Mesodermal cell (in vitro differentiated cells): Measurements from ENCODE around the gene HIC2.
"Not testable (repeated sequence)": the region's sequence is repeated elsewhere in the genome, so short reads cannot be mapped to it uniquely, and the experiment has no call there.

Source experiments
- H3K27ac ChIP-seq: 2 replicates; pipeline ENCODE4 v1.7.0; 2013; ENCODE audit warnings: mild to moderate bottlenecking, low read depth, low read length, moderate library complexity; ENCODE audit not compliant: severe bottlenecking
- H3K36me3 ChIP-seq: 2 replicates; pipeline ENCODE4 v1.7.1; 2013; ENCODE audit warnings: mild to moderate bottlenecking, low read length, moderate library complexity; ENCODE audit not compliant: control insufficient read depth, insufficient read depth
- H3K4me1 ChIP-seq: one replicate; pipeline ENCODE4 v1.7.1; 2013; ENCODE audit warnings: mild to moderate bottlenecking, low read length; ENCODE audit not compliant: insufficient read depth, control insufficient read depth, poor library complexity, severe bottlenecking
- H3K4me3 ChIP-seq: 2 replicates; pipeline ENCODE4 v1.7.0; 2013; ENCODE audit warnings: low read length, control low read depth, mild to moderate bottlenecking; ENCODE audit not compliant: insufficient read depth, poor library complexity, severe bottlenecking; ENCODE audit errors: extremely low read depth
- H3K9me3 ChIP-seq: 2 replicates; pipeline ENCODE4 v1.7.1; 2013; ENCODE audit warnings: mild to moderate bottlenecking, low read length, moderate library complexity; ENCODE audit not compliant: control insufficient read depth
- WGBS, 2 experiments: methylation state at CpG; one replicate each; pipeline ENCODE4 v1.1.5; 2013; ENCODE audit warnings: missing lambda C conversion rate in 2 of 2; ENCODE audit not compliant: insufficient coverage in 2 of 2; 5-methylcytosine and 5-hydroxymethylcytosine counted together

The HIC2 gene

DNA sequence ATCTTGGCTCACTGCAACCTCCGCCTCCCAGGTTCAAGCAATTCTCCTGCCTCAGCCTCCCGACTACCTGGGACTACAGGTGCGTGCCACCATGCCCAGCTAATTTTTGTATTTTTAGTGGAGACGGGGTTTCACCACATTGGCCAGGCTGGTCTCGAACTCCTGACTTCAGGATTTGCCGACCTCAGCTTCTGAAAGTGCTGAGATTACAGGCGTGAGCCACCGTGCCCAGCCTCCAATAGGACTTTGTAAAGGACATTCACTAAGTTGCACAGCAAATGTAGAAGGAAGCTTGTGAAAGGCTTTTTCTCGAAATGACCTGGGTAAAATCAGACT is 37.8 kb downstream of the HIC2 start:
- 94 to 96% methylated on average over 9 of the region's 9 CpGs for WGBS, 2 experiments
- H3K36me3 ChIP-seq = peaks cover 10% of the 10 kb centered on the region
- H3K9me3 ChIP-seq, H3K4me3 ChIP-seq, H3K4me1 ChIP-seq, H3K27ac ChIP-seq: not testable (repeated sequence)

DNA sequence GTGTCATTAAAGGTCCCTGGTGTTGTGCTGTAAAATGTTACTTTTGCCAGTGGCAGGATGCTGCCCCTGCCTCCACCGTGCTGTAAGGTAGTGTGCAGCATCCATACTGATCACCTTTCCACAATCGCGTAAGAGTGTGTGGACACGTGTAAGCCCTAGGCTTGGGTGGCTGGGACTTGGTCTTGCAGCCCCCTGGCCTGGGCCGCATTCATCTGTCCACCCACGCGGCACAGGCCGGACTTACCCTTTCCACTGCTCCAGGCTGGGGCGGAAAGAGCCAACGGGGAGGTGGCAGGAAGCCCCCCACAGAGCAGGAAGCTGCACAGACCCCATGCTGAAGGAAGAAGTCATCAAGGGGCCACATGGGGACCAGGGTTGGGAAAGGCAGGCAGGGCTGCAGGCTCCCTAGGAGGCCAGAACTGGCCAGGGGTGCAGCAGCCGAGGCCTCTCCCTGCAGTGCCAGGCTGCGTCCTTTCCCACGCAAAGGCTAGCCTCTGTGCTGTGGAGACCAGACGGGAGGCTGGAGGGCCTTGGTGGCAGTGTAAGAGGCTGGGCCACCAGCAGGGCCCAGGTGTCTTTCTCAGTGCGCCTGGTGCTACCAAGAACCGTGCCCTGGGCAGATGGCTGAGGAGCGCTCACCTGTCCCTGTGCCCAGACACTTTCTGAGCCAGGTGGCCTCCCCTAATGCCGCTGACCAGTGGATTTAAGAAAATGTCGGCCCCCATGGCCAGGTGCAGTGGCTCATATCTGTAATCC is 38.3 kb downstream of the HIC2 start:
- 84 to 86% methylated on average over 16 of the region's 19 CpGs for WGBS, 2 experiments

DNA sequence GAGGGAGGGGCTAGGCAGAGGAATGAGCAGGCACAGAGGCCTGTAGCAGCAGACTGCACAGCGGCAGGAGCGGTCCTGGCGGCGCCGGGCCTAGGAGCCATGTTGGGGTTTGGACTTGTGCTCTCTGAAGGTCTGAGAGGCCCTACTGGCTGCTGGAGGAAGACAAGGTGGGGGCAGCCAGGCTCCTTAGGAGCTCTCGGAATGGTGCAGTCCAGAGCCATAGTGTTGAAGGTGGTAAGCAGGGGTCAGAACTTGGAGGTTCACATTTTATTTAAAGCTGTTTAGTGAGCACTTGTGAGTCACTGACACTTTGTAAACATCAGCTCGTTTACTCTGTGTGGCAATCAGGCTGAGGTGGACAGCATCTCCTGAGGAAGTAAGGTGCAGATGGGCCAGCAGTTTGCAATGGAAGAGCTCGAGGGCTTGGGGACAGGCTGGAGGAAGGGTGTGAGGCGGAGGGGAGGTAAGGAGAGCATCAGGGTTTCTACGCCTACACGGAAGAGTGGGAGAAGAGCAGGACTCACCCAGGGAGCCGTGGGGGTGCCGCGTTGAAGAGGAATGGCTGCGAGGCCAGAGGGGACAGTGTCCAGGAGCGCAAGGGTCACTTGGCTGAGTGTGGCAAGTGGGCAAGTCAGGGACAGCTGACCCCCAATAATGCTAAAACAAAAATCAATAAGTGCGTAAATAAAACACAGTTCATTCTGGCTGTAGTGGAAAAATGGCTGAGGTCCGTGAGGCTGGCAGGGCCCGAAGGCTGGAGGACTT is 40.0 kb downstream of the HIC2 start:
- Histone ChIP-seq H3K4me3 (no peak overlapping the region), H3K4me1 (peaks cover 8% of the 10 kb centered on the region), H3K9me3 (no peaks in the 10 kb centered on the region), H3K36me3 (no peaks in the 10 kb centered on the region), H3K27ac (peak overlapping the region; percentile 18)
- 93 to 96% methylated on average over 12 to 14 of the region's 19 CpGs for WGBS, 2 experiments

More for the DNA sequence above, 38.3 kb downstream of the HIC2 start:
- H3K4me3 ChIP-seq = no peak overlapping the region
- peaks cover 7% of the 10 kb centered on the region for H3K36me3 ChIP-seq
- H3K27ac ChIP-seq = no peak overlapping the region
- peaks cover 8% of the 10 kb centered on the region for H3K4me1 ChIP-seq
- no peaks in the 10 kb centered on the region for H3K9me3 ChIP-seq

DNA sequence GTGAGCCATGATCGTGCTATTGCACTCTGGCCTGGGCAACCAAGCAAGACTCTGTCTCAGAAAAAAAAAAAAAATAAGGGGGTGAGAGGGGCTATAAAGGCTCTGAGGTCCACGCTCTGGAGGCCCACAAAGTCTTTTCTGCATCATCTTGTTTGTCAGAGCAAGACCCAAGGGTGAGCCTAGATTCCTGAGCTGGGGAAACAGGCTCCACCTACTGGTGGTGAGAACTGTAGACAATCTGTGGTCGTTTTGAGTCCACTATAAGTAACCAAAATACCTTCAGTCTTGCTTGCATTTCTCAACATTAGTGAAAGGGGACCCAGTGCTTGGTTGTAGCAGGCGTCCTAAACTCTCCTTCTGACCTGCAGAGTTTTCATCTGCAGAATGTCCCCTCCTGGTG is 45.5 kb downstream of the HIC2 start:
- no CpG with 5 or more reads among the region's 4 CpGs for WGBS, 2 experiments
- not testable (repeated sequence) for H3K27ac ChIP-seq, H3K4me3 ChIP-seq, H3K36me3 ChIP-seq, H3K4me1 ChIP-seq, H3K9me3 ChIP-seq

DNA sequence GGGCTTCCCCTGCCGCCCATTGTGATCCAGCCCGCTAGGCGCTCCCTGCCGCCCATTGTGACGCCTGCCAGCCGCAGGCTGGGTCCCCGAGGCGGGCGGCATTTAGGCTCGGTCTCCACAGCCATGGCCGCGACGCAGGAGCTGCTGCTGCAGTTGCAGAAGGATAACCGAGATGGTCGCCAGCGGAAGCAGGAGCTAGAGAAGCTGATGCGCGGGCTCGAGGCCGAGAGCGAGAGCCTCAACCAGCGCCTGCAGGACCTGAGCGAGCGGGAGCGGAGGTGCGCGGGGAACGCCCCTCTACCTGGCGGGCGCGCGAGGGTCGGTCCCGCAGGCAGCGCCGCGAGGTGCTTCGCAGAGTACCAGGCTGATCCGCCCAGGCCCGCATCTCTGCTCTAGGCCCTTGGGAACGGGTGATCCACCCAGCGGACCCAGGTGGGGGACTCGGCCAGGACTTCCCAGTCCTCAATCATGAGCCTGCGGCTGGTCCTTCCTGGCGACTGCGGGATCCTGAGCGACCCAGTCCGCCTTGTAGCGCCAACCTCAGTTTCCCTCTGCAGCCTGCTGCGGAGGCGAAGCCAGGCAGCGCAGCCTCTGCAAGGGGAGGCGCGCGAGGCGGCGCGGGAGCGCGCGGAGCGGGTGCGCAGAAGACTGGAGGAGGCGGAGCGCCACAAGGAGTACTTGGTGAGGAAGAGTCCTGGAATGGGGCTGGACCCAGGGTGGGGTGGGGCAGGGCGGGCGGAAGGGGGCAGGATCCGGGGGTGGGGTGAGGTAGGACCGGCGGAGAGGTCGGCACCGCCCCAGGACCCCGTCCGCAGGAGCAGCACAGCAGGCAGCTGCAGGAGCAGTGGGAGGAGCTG is 50.4 kb downstream of the HIC2 start, which contains the start of gene TMEM191C:
TSS of gene TMEM191C (plus strand) at position 51 of the 857 bp plus-strand sequence. CDS start at position 124, 73 bp downstream.
- WGBS, 2 experiments = no CpG with 5 or more reads among the region's 74 CpGs
- H3K4me1 ChIP-seq, H3K36me3 ChIP-seq, H3K27ac ChIP-seq, H3K9me3 ChIP-seq: not testable (repeated sequence)
- peak within 1 kb of the TSS; percentile 23 for H3K4me3 ChIP-seq

DNA sequence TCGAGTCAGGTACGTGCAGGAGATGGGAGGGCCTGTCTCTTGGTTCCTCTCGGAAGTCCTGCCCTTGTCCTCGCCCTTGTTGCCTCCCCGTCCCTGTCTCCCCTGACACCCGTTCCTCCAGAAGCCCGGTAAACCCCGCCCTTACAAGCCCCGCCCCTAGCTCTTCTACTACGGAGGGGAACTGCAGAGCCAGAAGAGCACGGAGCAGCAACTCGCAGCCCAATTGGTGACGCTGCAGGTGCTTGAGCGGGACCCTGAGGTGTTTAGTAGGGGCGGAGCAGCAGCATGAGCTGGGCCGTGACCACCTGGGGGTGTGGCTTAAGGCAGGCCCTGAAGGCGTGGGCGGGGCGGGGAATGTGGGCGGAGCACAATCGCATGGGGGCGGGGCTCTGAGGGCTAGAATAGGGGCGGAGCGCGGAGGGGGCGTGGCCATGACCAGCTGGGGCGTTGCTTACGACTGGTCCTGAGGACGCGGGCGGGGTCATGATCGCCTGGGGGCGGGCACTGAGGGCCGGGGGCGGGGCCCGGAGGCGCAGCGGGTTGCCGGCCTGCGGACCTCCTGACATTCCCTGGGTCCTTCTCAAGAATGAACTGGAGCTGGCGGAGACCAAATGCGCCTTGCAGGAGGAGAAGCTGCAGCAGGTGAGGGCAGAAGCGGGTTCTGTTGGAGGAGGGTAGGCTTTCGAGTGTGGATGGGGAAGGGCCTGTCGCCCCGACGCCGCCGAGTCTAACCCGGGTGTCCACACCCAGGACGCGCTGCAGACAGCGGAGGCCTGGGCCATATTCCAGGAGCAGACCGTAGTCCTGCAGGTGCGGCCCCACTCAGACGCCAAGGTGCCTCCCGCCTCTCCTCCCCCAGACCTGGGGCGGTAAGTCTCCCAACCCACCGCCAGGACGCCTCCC is 51.3 kb downstream of the HIC2 start:
- not testable (repeated sequence) for H3K4me1 ChIP-seq, H3K9me3 ChIP-seq, H3K27ac ChIP-seq, H3K36me3 ChIP-seq
- WGBS, 2 experiments = 0% methylated on average over 5 of the region's 60 CpGs; no CpG with 5 or more reads in 1 of the 2 experiments
- H3K4me3 ChIP-seq = peak overlapping the region; percentile 23

DNA sequence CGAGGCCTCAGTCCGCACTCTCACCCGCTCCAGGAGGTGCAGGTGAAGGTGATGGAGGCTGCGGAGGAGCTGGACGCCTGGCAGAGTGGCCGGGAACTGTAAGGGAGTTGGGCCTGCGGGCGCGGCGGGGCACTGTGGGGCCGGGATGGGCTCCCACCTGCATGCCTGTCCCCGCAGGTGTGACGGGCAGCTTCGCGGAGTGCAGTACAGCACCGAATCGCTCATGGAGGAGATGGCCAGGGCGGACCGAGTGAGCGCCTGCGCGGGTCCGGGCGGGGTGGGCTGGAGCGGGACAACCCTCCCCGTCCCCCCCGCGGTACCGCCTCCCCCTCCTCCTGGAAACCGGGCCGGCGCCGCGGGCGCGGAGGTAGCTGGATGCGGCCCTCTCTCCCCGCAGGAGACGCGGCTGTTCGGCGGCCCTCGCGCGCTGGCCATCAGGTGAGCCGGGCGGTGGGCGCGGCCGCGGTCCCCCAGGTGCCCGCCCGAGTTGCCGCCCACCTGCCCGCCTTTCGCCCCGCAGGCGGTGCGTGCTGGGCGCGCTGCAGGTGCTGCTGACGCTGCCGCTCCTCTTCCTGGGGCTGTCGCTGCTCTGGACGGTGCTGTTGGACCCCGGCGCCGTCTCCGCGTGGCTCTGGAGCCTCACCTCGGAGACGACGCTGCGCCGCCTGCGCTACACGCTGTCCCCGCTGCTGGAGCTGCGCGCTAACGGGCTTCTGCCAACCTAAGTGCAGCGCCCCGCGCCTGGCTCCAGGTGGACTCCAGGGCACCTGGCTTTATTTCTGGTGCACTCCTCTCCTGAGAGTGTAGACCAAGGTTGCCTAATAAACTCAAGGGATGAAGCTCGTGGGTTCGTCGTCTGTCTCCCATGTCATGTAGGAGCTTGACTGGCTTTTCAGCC is 52.2 kb downstream of the HIC2 start:
- not testable (repeated sequence) for H3K4me3 ChIP-seq, H3K36me3 ChIP-seq, H3K9me3 ChIP-seq, H3K4me1 ChIP-seq, H3K27ac ChIP-seq
- no CpG with 5 or more reads among the region's 87 CpGs for WGBS, 2 experiments

DNA sequence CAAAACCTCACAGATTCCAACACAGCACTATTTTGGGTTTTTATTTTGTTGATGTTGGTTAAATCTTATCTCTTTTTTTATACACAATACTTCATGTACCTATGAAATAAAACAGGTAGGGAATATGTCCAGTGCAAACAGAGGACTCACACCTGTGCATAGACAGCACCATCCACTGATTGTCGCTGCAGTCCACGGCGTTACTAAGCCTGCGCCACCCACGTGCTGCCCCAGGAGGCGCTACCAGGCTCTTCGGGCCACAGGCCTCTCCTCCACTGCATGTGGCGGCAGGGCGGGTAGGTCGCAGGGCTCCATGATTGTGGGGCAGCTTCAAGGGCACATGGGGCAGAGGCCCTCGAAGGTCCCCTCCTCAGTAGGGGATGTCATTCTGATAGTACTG is 55.8 kb downstream of the HIC2 start:
- no CpG with 5 or more reads among the region's 11 CpGs for WGBS, 2 experiments
- H3K36me3 ChIP-seq, H3K27ac ChIP-seq, H3K9me3 ChIP-seq, H3K4me1 ChIP-seq, H3K4me3 ChIP-seq: not testable (repeated sequence)

DNA sequence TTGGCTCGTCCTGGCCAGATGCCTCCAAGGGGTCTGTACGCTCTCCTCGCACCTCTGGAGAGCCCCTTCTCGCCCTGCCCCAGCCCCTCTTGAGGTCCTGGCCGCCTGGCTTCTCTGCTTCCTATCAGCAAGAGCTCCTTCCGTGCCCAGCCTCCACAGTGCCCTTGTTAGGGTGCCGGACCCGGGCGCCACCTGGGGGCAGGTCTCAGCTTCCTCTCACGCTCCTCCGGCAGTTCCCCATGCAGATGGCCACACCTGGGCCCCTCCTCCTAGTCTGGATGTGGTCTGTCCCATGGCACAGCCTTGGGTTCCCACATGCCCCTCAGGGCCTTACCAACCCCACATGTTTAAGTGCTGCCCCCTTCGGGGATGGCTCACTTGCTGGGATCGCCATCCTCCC is 56.5 kb downstream of the HIC2 start:
- no CpG with 5 or more reads among the region's 13 CpGs for whole genome bisulfite sequencing, 2 experiments
- H3K4me3 ChIP-seq, H3K36me3 ChIP-seq, H3K4me1 ChIP-seq, H3K27ac ChIP-seq, H3K9me3 ChIP-seq: not testable (repeated sequence)
